NCI-H345 treated with DMSO at 0.1 percent for 48 hours (cell line): ENCODE data around the gene SUZ12.
"Not testable (repeated sequence)": the region's sequence is repeated elsewhere in the genome, so short reads cannot be mapped to it uniquely, and the experiment has no call there.

Experiments used
- DNase-seq: peaks from one replicate; lab custom pipeline; 2025; ENCODE audit not compliant: unreplicated experiment; lab: John Stamatoyannopoulos, UW

The SUZ12 gene

GRCh38 chr17:31951953-31952352, 15.1 kb downstream of the SUZ12 start:
- DNase-seq: not testable (repeated sequence)

GRCh38 chr17:31964131-31964530, 27.3 kb downstream of the SUZ12 start:
- DNase-seq: not testable (repeated sequence)

GRCh38 chr17:31967648-31968047, 30.8 kb downstream of the SUZ12 start:
- no peak for DNase-seq

- not testable (repeated sequence) for DNase-seq
These were observed 33.6 kb downstream of the SUZ12 start for GRCh38 chr17:31970416-31970815.

GRCh38 chr17:31974269-31975071, 37.7 kb downstream of the SUZ12 start:
- not testable (repeated sequence) for DNase-seq

- not testable (repeated sequence) for DNase-seq
These were observed 38.6 kb downstream of the SUZ12 start for GRCh38 chr17:31975391-31975790.

- DNase-seq: not testable (repeated sequence)
These were observed 55.0 kb downstream of the SUZ12 start for GRCh38 chr17:31991821-31992220.

- DNase-seq: no peak
These were observed 60.2 kb downstream of the SUZ12 start for GRCh38 chr17:31997005-31997404.

- peak; percentile 43 for DNase-seq
These were observed 70.2 kb downstream of the SUZ12 start, which contains the start of gene LRRC37B for GRCh38 chr17:32006957-32007462. Gene LRRC37B (plus strand): TSS chr17:32007383. CDS start chr17:32021393, 14,010 bp downstream.

GRCh38 chr17:32007463-32008298, 70.9 kb downstream of the SUZ12 start:
- no peak for DNase-seq

GRCh38 chr17:32009262-32009542, 72.4 kb downstream of the SUZ12 start:
- no peak for DNase-seq

- no peak for DNase-seq
These were observed 73.3 kb downstream of the SUZ12 start for GRCh38 chr17:32010114-32010513.

- peak; percentile 76 for DNase-seq
These were observed 78.6 kb downstream of the SUZ12 start for GRCh38 chr17:32015245-32016013.

GRCh38 chr17:32016231-32016630, 79.4 kb downstream of the SUZ12 start:
- no peak for DNase-seq

GRCh38 chr17:32019228-32019627, 82.4 kb downstream of the SUZ12 start:
- no peak for DNase-seq

GRCh38 chr17:32020943-32021614, 84.3 kb downstream of the SUZ12 start:
- DNase-seq: no peak

GRCh38 chr17:32021615-32021955, 84.8 kb downstream of the SUZ12 start:
- no peak for DNase-seq

GRCh38 chr17:32022554-32022953, 85.7 kb downstream of the SUZ12 start:
- DNase-seq: not testable (repeated sequence)

- DNase-seq: not testable (repeated sequence)
These were observed 90.5 kb downstream of the SUZ12 start for GRCh38 chr17:32027271-32027670.

- no peak for DNase-seq
These were observed 96.4 kb downstream of the SUZ12 start for GRCh38 chr17:32033223-32033622.

GRCh38 chr17:32033812-32034211, 97.0 kb downstream of the SUZ12 start:
- not testable (repeated sequence) for DNase-seq
